ENCODE measurements around the gene BRINP2.

The BRINP2 gene

DNA sequence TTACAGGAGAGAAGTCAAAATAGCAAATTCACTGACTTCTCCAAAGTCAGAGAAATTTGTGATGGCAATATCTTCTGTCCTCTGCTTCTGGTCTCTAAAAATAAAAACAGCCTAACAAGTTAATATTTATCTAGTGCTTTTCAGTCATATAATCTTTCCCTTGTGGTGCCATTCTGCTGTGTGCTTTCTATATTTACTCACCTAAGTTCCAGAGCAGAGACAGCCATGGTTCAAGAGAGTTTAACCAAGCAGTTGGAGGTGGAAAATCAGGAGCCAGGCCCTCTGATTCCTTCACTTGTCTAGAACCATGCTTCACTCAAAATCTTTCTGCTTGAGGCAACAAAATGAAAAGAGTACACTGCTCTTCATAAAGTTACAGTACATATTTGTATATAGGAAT, 39.3 kb downstream of the BRINP2 start:
- Histone ChIP-seq H3K27me3 (ENCODE audit: insufficient read depth, low read length) (no peaks in the 10 kb centered on the region; the same call in 1 of the 2 replicates), H3K79me2 (ENCODE audit: insufficient read depth, low read length) (no peaks in the 10 kb centered on the region), H3K4me1 (ENCODE audit: insufficient read depth, low read length, severe bottlenecking) (no peaks in the 10 kb centered on the region), H3K9me3 (ENCODE audit: low read length) (no peaks in the 10 kb centered on the region), H3K4me3 (ENCODE audit: low read depth, low read length, poor library complexity, severe bottlenecking) (no peak overlapping the region), H4K20me1 (ENCODE audit: insufficient read depth, low read length) (no peaks in the 10 kb centered on the region), H3K27ac (ENCODE audit: low read depth, low read length, poor library complexity, severe bottlenecking) (no peak overlapping the region), H3K9ac (ENCODE audit: low read length) (no peak overlapping the region), H3K4me2 (ENCODE audit: low read length) (no peak overlapping the region), H3F3A (ENCODE audit: insufficient read depth, low read length) (no peaks in the 10 kb centered on the region), H3K36me3 (ENCODE audit: insufficient read depth, low read length) (no peaks in the 10 kb centered on the region), H3K9me2 (ENCODE audit: low read depth, low read length) (no peaks in the 10 kb centered on the region), H2AFZ (ENCODE audit: low read length) (no peak overlapping the region)
- no peak for TF ChIP-seq EZH2 (IDR thresholded peaks at IDR 0.05; ENCODE audit: borderline replicate concordance, low read length)
- TF ChIP-seq, protein P1, sequence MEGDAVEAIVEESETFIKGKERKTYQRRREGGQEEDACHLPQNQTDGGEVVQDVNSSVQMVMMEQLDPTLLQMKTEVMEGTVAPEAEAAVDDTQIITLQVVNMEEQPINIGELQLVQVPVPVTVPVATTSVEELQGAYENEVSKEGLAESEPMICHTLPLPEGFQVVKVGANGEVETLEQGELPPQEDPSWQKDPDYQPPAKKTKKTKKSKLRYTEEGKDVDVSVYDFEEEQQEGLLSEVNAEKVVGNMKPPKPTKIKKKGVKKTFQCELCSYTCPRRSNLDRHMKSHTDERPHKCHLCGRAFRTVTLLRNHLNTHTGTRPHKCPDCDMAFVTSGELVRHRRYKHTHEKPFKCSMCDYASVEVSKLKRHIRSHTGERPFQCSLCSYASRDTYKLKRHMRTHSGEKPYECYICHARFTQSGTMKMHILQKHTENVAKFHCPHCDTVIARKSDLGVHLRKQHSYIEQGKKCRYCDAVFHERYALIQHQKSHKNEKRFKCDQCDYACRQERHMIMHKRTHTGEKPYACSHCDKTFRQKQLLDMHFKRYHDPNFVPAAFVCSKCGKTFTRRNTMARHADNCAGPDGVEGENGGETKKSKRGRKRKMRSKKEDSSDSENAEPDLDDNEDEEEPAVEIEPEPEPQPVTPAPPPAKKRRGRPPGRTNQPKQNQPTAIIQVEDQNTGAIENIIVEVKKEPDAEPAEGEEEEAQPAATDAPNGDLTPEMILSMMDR (IDR thresholded peaks at IDR 0.05; ENCODE audit: low read length): no peak

DNA sequence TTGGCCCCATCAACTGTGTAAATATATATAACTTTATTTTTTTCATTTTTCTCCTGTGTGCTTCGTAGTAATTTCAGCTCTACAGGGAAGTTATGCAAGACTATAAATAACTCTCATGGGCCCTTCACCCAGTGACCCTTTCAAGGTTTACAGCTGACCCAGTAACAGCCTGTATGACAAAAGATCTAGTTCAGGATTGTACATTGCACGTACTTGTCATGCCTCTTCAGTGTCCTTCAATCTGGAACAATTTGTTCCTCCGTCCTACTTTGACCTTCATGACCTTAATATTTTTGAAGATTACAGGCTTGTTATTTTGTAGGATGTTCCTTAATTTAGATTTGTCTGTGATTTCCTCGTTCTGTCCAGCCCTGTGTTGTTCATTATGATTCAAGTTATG, 40.5 kb downstream of the BRINP2 start:
- Histone ChIP-seq H3K9me3 (ENCODE audit: low read length) (no peaks in the 10 kb centered on the region), H3K9ac (ENCODE audit: low read length) (no peak overlapping the region), H3K4me3 (ENCODE audit: low read depth, low read length, poor library complexity, severe bottlenecking) (no peak overlapping the region), H3K4me2 (ENCODE audit: low read length) (no peak overlapping the region), H2AFZ (ENCODE audit: low read length) (no peak overlapping the region), H3K27me3 (ENCODE audit: insufficient read depth, low read length) (no peaks in the 10 kb centered on the region), H3K27ac (ENCODE audit: low read depth, low read length, poor library complexity, severe bottlenecking) (no peak overlapping the region), H3K36me3 (ENCODE audit: insufficient read depth, low read length) (no peaks in the 10 kb centered on the region), H4K20me1 (ENCODE audit: insufficient read depth, low read length) (no peaks in the 10 kb centered on the region), H3K4me1 (ENCODE audit: insufficient read depth, low read length, severe bottlenecking) (no peaks in the 10 kb centered on the region), H3F3A (ENCODE audit: insufficient read depth, low read length) (no peaks in the 10 kb centered on the region), H3K9me2 (ENCODE audit: low read depth, low read length) (no peaks in the 10 kb centered on the region), H3K79me2 (ENCODE audit: insufficient read depth, low read length) (no peaks in the 10 kb centered on the region)
- no peak for TF ChIP-seq EZH2 (IDR thresholded peaks at IDR 0.05; ENCODE audit: borderline replicate concordance, low read length)
- TF ChIP-seq, protein P1 (IDR thresholded peaks at IDR 0.05; ENCODE audit: low read length): no peak

DNA sequence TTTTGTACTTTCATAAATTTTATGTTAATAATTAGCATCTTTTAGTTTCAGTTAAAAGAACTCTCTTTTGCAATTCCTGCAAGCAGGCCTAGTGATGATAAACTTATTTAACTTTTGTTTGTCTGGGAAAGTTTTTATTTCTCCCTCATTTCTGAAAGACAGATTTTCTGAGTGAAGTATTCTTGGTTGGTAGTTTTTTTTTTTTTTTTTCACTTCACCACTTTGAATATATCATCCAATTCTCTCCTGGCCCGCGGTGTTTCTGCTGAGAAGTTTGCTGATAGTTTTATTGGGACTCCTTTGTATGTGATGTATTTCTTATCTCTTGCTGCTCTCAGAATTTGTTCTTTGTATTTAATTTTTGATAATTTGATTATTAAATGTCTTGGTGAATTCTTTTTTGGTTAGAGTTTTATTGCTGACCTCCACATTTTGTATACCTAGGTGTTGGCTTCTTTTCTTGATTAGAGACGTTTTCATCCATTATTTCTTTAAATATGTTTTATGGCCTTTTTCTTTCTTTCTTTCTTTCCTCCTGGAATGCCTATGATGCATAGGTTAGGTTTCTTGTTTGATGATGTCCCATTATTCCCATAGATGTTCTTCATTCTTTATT, 45.9 kb downstream of the BRINP2 start:
- Histone ChIP-seq H4K20me1 (ENCODE audit: insufficient read depth, low read length) (no peaks in the 10 kb centered on the region), H3K27ac (ENCODE audit: low read depth, low read length, poor library complexity, severe bottlenecking) (no peak overlapping the region), H3K4me3 (ENCODE audit: low read depth, low read length, poor library complexity, severe bottlenecking) (no peak overlapping the region), H3F3A (ENCODE audit: insufficient read depth, low read length) (no peaks in the 10 kb centered on the region), H3K9ac (ENCODE audit: low read length) (no peak overlapping the region), H3K9me3 (ENCODE audit: low read length) (0 out of 2 replicates have a peak, but pooled peaks cover 3% of the 10 kb centered on the region), H3K79me2 (ENCODE audit: insufficient read depth, low read length) (no peaks in the 10 kb centered on the region), H2AFZ (ENCODE audit: low read length) (no peak overlapping the region), H3K4me2 (ENCODE audit: low read length) (no peak overlapping the region), H3K4me1 (ENCODE audit: insufficient read depth, low read length, severe bottlenecking) (no peaks in the 10 kb centered on the region), H3K27me3 (ENCODE audit: insufficient read depth, low read length) (no peaks in the 10 kb centered on the region), H3K36me3 (ENCODE audit: insufficient read depth, low read length) (no peaks in the 10 kb centered on the region), H3K9me2 (ENCODE audit: low read depth, low read length) (no peaks in the 10 kb centered on the region)
- TF ChIP-seq, protein P1 (IDR thresholded peaks at IDR 0.05; ENCODE audit: low read length): no peak
- no peak for TF ChIP-seq EZH2 (IDR thresholded peaks at IDR 0.05; ENCODE audit: borderline replicate concordance, low read length)
